Kidney epithelial cell (primary cell): ENCODE results near the gene ZNF253. TPM values are rescaled to one million over a fixed set of nuclear protein-coding genes. Genes with fewer than 3 reads are reported as not detected.
"Not testable (repeated sequence)": the region's sequence is repeated elsewhere in the genome, so short reads cannot be mapped to it uniquely, and the experiment has no call there.

Experiments
- DNase-seq: peaks from one replicate; pipeline ENCODE4 v3.0.0-alpha.2; 2010; ENCODE audit warnings: low read depth
- H3K27me3 ChIP-seq: 2 replicates; pipeline ENCODE4 v1.6.0; 2011; ENCODE audit warnings: low read length; ENCODE audit not compliant: control insufficient read depth, insufficient read depth
- H3K36me3 ChIP-seq: 2 replicates; pipeline ENCODE4 v1.5.1; 2011; ENCODE audit warnings: low read length; ENCODE audit not compliant: control insufficient read depth, insufficient read depth
- H3K4me3 ChIP-seq: 2 replicates; pipeline ENCODE4 v1.5.1; 2011; ENCODE audit warnings: low read depth, mild to moderate bottlenecking, control low read depth, low read length
- total RNA-seq: library from RNA; depleted of rRNA; stranded (reverse); fragments of >200 nt; gene quantifications from 2 replicates; pipeline ENCODE4 v1.2.3, GENCODE V29; 2015
- TF ChIP-seq, protein P1 (sequence below): IDR thresholded peaks from 2 replicates; pipeline ENCODE4 v1.5.1; 2011; ENCODE audit warnings: mild to moderate bottlenecking, moderate library complexity, low read length, control low read depth, inconsistent platforms; ENCODE audit not compliant: insufficient read depth, poor library complexity, severe bottlenecking

The ZNF253 gene
- total RNA-seq, 1 donor from 2014 or later, result 8.4 TPM

DNA sequence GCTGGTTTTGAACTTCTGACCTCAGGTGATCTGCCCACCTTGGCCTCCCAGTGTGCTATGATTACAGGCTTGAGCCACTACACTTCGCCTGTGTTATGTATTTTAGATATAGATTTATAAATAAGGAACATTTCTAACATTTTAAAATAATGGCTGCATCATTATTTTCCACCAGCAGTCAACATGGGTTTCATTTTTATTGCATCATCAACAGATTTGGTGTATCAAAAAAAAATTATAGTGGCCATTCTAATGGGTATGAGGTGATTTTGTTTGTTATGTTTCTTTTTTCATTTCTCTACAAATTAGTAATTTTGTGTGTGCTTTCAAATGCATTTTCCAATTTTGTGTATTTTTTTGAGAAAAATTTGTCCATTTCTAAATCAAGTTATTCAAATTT is 18.9 kb downstream of the ZNF253 start:
- Histone ChIP-seq H3K36me3 (peaks cover 2% of the 10 kb centered on the region), H3K27me3 (no peaks in the 10 kb centered on the region), H3K4me3 (no peak overlapping the region)
- TF ChIP-seq, protein P1, sequence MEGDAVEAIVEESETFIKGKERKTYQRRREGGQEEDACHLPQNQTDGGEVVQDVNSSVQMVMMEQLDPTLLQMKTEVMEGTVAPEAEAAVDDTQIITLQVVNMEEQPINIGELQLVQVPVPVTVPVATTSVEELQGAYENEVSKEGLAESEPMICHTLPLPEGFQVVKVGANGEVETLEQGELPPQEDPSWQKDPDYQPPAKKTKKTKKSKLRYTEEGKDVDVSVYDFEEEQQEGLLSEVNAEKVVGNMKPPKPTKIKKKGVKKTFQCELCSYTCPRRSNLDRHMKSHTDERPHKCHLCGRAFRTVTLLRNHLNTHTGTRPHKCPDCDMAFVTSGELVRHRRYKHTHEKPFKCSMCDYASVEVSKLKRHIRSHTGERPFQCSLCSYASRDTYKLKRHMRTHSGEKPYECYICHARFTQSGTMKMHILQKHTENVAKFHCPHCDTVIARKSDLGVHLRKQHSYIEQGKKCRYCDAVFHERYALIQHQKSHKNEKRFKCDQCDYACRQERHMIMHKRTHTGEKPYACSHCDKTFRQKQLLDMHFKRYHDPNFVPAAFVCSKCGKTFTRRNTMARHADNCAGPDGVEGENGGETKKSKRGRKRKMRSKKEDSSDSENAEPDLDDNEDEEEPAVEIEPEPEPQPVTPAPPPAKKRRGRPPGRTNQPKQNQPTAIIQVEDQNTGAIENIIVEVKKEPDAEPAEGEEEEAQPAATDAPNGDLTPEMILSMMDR, result no peak
- no peak for DNase-seq

GRCh38 chr19:19892055-19892941 is 26.6 kb downstream of the ZNF253 start:
- not testable (repeated sequence) for DNase-seq, H3K36me3 ChIP-seq, H3K27me3 ChIP-seq, H3K4me3 ChIP-seq

GRCh38 chr19:19900139-19900728 is 34.6 kb downstream of the ZNF253 start:
- no peaks in the 10 kb centered on the region for H3K27me3 ChIP-seq
- TF ChIP-seq, protein P1, result no peak
- H3K4me3 ChIP-seq, result peak overlapping the region; percentile 78
- peak; percentile 65 for DNase-seq
- no peaks in the 10 kb centered on the region for H3K36me3 ChIP-seq

DNA sequence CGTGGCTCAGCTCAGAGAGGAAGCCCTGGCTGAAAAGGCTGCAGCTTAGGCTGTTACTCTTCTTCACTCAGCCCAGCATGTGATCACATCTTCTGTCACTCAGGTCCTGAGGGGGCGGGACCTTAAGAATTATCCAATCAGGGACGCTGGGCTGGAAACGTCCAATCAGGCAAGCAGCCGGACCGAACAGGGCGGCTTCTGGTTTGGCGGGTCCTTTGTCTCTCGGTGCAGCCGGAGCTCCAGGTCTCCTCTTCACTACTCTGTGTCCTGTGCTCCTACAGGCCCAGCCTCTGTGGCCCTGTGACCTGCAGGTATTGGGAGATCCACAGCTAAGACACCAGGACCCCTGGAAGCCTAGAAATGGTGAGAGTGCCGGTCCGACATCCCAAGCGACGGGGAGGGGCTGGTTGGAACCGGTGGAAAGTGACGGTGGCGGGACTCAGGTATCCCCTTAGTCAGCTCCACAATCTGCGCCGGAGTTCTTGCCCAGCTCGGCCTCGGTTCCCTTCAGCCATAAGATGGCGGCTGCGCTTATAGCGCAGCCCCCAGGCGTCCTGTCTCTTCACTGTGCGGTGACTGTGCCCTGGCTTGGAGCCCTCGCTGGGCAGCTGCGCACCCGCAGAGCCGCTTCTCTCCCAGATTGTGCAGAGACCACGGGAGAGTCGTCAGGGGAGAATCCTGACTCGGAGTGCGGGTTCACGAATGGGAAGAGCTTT is 35.2 kb downstream of the ZNF253 start, which contains the start of gene ZNF93:
Gene ZNF93, plus strand, starts transcription at position 218 of the 716 bp plus-strand sequence. Its CDS starts 143 bp downstream, at position 361.
- Histone ChIP-seq H3K27me3 (no peaks in the 10 kb centered on the region), H3K36me3 (no peaks in the 10 kb centered on the region), H3K4me3 (peak within 1 kb of the TSS; percentile 78)
- peak; percentile 88 for DNase-seq
- TF ChIP-seq, protein P1, result no peak

- H3K36me3 ChIP-seq, H3K4me3 ChIP-seq, DNase-seq, H3K27me3 ChIP-seq: not testable (repeated sequence)
Observed at GRCh38 chr19:19907551-19907950, 41.9 kb downstream of the ZNF253 start.

DNA sequence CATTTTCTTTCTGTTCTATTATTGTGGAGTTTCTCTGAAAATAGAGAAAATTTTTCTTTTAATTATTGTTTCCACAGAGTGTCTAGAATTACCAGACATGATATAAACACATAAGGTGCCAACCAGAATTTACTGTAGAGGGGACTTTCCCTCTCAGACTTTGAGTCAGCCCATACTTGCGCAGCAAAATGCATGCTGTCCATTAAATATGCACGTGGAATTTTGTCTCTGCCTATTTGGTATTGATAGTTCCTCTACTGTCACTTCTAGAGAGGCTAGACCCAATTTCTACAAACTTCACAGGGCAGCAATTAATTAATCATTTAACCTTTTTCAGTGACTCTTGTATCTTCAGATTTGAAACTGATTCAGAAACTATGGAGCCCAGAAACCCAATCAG is 44.0 kb downstream of the ZNF253 start:
- TF ChIP-seq, protein P1, result no peak
- no peaks in the 10 kb centered on the region for H3K36me3 ChIP-seq
- no peak overlapping the region for H3K4me3 ChIP-seq
- H3K27me3 ChIP-seq, result no peaks in the 10 kb centered on the region
- DNase-seq, result no peak
